Suppressor macrophage (primary cell): Measurements from ENCODE around the gene TMEM131.
A peak's percentile ranks its signal among the peaks of the same experiment; 100 is the strongest.

Source experiments
- DNase-seq, 4 experiments: peaks; one replicate each; pipeline ENCODE4 v3.0.0-alpha.2; 2020 to 2022

TMEM131 gene

DNA sequence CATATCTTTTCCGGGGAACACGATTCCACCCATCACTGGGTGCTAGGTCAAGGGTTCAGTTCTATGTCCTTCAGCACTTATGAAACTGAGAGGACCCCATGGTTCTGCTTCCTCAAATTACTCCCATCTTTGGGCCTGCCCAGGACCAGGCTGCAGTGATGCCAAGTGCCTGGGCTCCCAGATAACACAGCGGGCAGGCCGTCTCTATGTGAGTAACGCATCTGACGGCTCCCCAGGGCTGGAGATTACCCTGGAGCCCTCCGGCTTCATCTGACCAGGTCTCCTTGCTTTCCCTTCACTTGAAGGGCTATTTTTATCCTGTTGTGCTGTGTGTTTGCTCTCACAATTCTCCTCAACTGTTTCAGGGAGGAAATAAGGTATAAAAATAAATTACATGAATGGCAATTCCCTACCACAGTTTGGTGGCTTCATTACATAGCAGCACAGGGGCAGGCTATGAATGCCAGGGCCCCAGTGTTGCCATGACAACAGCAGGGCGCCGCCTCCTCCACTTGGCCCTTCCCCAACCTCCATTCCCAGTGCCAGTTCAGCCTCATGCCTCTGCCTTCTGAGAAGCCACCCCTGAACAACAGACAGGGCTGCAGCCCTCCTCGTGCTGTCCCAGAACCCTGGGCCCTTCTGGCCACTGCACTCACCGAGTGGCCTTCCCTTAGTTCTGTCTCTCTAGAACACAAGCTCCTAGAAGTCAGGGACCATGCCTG lies 25.4 kb upstream of the TMEM131 start:
- DNase-seq = no peak

DNA sequence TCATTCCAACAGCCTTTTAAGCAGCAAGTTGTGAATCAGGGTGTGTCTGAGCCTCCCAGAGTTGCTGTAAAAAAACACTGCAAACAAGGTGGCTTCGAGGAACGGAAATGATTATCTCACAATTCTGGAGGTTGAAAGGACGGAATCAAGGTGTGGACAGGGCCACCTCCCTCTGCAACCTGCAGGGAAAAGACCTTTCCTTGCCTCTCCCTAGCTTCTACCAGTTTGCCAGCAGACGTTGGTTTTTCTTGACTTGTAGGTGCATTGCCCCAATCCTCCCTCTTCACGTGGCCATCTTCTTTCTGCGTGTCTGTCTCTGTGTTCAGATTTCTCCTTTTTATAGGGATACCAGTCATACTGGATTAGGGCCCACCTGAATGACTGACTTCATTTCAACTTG lies 24.8 kb upstream of the TMEM131 start:
- no peak for DNase-seq

DNA sequence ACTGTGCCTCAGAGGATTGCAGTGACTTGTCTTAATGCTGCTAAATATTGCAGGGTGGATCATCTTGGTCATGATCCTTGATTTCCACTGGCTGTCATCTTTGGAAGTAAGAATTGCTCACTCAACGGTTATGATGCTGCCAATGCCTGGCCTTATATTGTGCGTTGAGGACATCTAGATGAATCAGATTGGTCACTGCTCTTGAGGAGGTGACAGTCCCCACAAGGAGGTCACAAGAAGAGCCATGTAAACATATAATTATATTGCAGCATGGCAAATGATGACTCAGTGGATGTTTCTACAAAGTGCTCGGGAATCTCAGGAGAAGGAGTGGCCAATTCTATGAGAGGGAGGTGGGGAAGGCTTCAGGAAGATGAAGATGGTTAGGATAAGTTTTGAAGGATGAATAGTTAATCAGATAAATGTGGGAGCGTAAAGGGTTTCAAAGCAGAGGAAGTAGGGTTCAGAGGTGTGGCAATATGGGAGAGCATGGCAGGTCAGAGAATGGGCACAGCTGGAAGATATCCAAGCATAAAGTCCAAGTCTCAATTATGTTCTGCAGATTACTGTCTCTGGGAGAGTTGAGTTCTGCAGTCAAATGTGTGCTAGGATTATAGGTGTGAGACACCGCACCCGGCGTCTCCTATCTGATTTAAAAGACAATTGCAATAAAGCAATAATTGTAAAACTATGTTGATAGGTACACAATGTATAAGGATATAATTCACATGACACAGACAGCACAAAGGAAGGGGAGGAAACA lies 21.3 kb upstream of the TMEM131 start:
- DNase-seq = peak; percentile 7 to 53 (median 22)

DNA sequence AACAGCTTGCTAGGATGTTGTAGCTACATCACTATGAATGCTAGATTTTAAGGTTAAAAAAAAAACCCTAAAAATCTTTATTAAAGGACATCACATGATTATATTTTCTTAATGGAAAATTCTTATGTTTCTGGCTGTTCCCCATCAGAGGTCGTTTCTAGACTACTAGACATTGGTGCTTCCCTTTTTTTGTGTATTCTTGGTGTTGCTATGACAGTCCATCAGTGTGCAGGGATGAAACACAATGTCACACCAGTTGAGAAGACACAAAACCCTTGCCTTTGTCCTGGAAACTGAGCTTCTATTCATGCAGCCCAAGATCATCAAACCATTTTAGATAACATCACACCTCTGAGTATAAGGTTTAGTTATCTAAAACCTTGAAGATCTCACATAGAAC lies 19.9 kb upstream of the TMEM131 start:
- DNase-seq = peak in 3 of 4 experiments; percentile 16 to 59 (median 55)

DNA sequence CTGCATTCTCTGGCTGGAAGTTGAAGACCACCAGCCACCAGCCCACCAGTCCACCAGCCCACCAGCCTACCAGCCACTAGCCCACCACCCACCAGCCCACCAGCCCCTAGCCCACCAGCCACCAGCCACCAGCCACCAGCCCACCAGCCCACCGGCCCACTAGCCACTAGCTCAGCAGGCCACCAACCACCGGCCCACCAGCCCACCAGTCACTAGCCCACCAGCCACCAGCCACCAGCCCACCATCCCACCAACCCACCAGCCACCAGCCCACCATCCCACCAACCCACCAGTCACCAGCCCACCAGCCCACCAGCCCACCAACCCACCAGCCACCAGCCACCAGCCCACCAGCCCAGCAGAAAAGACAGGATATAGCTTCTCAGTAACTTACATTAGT lies 18.6 kb upstream of the TMEM131 start:
- no peak for DNase-seq

DNA sequence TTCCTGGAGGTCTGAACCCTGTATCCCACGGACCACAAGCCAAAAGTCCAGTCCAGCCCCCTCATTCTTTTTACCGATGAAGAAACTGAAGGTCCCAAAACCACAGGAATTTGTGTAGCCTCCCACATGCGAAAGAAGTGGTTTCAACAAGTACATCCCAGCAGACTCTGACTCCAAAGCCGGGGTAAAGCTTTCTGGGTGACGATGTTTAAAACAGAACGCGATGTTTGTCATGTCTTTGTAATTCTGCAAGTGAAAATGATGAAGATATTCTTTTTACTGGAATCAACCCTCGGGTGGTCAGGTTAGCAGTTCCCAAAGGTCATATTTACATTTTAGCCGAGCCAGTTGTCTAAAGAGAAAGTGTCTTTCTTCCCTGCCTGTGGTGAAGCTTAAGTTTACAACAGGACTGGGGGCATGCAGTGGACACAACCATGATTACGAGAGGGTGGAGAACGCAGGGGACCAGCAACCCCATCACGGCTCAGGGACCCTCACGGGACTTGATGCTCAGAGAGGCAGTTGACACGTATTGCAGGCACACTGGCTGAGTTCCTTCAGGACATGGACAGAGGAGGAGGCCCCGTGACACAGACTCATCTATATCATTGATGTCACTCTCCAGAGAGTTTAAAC lies 17.8 kb upstream of the TMEM131 start:
- peak; percentile 38 to 69 (median 48) for DNase-seq

DNA sequence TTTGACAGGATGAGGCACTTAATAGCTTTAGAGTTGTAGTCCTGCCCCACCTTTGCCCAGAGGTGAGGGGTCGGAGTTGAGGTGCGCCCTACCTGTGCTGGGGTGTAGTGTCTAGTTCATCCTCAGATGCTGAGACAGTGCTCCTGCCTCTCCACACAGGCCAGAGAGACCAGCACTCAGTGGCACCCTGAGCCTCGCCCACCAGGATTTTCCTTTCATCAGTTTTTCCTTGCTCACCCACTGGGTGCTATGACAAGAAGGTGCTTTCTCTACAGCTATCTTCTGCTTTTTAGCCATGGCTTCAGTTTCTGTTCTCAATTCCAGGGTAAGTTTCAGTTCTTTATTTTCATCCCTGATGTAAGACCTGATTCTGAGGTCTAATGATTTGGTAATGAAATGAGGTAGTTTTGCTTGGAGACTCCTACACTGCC lies 16.8 kb upstream of the TMEM131 start:
- peak; percentile 83 to 97 (median 92) for DNase-seq

DNA sequence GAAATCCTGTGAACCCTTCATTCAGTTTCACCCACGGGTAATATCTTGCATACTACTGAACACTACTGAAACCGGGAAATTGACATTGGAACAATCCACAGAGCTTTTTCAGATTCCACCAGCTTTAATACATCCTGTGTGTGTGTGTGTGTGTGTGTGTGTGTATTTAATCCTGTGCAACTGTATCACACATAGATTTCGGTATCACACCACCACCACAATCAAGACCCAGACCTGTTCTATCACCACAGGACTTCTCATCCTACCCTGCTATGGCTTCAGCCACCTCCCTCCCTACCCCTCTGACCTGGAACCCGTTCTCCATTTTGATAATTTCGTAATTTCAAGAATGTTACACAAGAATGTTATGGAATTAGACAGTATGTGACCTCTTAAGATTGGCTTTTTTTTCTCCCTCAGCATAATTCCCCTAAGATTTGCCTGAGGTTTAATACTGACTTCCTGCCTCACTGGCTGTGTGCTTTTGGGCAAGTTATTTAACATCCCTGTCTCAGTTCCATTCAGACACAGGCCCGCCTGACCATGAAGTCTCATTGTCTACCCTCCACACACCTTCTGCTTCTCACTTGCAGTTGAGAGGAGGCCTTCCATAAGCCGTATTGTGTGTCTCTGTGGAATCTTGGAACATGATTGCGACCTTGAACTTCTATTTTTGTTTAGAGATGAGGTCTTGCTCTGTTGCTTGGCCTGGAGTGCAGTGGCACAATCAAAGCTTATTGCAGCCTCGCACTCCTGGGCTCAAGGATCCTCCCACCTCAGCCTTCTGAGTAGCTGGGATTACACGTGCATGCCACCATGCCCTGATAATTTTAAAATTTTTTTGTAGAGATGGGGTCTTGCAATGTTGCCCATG lies 14.4 kb upstream of the TMEM131 start:
- DNase-seq = peak; percentile 15 to 66 (median 44)

DNA sequence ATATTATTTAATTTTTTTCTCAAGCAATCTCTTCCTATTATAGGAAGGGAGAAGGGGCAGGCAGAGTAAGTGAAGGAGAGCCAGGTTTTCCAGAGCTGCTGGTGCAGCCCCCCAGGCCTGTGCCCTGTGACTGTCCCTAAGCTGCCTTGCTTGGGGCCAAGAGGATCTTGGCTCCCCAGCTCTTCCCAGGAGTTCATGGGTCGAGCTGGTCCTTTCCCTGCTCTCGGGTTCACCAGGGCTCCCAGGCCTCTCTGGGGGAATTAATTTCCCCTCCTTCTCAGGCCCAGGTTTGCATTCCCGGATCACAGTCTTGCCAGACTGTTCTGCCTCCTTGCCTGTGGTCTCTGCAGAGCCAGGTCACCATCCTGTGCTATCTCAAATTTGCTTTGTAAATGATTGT lies 12.7 kb upstream of the TMEM131 start:
- no peak for DNase-seq

DNA sequence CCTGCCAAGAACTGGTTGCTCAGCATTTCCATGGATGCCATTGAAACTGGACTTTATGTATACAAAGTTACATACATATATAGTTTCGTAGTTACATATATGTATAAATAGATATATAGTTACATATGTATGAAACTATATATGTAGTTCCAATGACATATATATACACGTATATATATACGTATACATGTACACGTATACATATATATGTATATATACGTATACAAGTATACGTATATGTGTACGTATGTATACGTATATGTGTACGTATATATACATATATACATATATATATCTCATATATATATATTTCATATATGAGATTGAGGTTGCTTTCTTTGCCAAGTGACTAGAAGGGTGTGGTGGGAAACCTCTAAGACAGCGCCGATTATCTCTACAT lies 10.6 kb upstream of the TMEM131 start:
- DNase-seq = no peak

DNA sequence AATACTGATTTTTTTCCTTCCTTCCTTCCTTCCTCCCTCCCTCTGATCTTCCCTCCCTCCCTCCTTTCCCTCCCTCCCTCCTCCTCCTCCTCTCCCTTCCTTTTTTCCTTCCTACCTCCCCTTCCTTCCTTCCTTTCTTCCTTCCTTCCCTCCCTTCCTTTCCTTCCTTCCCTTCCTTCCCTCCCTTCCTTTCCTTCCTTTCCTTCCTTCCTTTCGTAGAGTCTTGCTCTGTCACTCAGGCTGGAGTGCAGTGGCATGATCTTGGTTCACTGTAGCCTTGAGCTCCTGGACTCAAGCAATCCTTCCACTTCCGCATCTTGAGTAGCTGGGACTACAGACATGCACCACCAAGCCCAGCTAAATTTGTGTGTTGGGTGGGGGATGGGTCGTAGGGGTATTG lies 8.9 kb upstream of the TMEM131 start:
- DNase-seq = no peak

DNA sequence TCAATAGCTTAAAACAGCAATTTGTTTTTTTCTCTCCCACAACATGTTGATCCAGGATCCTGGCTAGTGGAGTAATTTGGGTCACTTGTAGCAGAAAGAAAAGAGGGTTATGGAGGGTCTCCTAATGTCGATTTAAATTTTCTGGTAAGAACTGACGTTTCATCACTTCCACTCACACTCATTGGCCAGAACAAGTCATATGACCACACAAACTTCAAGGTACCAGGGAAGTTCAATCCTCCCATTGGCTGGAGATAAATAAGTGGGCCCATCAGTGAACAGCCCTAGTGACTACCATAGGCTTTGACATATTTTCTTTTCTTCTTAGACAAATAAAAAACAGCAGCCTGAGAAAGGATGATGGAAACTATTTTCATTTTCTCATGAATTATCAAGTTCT lies 8.3 kb upstream of the TMEM131 start:
- DNase-seq = no peak

DNA sequence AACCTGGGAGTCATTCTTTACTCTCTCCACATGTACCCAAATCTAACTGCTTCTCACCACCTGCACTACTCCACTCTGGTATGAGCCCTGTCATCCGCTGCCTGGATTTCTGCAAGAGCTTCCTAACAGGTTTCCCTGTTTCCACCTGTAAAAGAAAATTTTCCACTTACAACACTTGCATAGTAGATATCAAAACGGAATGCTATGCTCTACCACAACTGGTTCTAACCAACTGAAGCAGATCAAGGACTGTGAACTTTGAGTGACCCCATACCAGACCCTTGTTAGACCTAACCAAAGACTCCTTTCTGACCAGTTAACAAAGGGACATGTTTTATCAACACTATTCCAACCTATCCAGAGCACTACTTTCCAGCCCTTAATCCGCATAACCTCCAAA lies 3.8 kb upstream of the TMEM131 start:
- DNase-seq = no peak

DNA sequence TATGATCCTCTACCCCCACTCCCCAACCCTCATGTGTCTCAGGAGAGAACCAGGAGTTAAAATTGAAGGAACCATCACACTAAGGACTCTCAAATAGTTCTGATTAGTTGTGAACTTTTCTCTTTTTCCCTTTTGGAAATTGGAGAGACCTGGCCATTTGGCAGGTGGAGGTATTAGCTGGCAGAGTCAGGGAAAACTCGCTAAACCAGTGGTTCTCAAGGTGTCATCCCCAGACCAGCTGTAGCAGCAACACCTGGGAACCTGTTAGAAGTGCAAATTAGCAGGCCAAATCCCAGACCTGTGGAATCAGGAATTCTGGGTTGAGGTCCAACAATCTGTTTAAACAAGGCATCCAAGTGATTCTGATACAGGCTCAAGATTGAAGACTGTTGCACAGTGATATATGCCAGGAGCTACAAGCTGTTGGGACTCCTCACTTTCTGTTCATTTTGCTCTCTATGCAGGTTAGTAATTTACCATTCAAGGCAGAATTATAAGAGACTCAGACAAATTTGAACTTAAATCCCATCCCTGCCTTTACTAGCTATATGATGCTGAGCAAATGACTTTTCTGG lies 2.8 kb upstream of the TMEM131 start:
- no peak for DNase-seq

DNA sequence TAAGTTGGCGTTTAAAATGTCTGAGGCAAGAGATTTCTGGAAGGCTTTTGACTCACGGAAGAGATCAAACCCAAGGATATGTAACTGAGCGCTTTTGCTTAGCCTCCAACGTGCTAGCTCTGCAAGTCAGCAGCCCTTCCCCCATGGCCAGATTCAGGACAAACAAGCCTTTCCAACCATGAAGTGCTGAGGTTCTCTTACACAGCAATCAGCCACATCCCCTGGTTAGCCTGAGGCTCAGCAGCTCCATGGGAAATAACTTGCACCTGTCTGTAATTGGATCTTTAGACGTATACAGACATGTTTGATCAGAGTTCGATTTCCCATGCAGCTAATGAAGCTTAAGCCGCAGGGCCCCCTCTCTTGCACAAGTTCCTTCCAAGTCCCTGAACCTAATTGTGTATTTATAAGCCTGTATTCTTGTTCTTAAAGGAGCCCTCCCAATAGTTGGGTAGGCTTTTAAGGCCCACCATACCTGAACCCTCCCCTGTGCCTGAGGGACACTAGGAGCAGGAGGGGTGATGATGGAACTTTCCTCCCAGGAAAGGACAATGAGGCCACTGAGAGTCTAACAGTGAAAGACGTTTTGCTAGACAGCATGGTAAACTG lies 2.1 kb upstream of the TMEM131 start:
- DNase-seq = no peak

DNA sequence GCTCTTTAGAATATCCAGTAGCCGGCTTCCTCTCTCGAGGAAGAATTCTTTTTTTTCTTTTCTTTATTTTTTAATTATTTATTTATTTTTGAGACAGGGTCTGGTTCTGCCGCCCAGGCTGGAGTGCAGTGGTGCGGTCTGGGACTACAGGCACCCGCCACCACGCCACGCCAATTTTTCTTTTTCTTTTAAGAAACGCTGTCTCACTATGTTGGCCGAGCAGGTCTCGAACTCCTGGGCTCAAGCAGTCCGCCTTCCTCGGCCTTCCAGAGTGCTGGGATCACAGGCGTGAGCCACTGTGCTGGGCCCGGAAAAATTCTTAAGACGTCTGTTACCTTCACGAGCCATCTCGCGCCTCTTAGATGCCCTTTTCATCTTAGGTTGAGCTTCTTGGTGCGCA lies 931 bp upstream of the TMEM131 start:
- DNase-seq = no peak

DNA sequence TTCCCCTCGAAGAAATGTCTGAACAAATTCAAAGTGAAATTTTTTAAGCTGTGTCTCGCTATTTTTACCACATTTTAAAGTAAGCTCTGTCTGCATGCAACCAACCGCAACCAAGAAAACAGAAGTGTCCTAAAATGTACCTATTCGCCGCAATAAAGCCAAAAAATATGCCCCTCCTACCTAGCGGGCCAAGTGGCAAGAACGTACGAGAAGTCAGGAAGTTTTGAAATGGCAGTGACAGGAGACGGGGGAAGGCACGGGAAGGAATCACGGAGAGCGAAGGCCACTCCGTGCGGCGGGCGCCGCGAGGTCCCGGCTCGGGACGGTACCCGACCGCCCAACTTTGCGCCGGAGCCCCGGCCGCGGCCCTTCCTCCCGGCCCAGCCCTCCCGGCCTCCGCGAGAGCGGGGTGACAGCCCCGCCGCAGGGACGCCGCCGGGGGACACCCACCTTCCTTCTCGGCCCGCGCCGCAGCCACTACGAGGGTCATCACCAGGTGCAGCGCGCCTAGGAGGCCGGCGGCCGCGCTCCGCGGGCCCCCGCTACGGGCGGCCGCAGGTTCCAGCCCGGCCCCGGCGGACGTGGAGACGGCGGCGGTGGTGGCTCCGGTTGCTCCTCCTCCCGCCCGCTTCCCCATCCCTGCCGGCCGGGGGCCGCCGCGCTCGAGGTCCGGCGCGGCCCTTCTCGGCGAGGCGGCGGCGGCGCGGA lies 568 bp downstream of the TMEM131 start:
- DNase-seq = peak; percentile 49 to 88 (median 64)

DNA sequence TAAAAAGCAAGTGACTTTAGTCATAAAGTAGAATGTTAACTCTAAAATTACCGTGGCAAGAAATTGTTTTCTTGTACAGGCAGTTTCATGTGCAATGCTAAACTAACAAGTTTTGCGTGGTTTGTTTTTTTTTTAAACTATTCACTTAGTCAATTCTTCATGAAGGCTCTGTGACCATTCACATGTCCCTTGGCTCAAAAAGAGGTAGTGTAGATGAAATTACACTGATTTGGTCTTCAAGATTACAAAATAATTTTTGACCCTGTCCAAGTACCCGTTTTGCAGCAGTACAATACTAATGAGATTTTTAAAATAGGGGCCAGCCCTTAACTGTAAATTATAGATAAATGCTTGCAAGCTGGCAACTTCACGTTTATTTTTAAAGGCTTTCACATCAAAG lies 1.3 kb downstream of the TMEM131 start:
- peak; percentile 10 to 67 (median 41) for DNase-seq

DNA sequence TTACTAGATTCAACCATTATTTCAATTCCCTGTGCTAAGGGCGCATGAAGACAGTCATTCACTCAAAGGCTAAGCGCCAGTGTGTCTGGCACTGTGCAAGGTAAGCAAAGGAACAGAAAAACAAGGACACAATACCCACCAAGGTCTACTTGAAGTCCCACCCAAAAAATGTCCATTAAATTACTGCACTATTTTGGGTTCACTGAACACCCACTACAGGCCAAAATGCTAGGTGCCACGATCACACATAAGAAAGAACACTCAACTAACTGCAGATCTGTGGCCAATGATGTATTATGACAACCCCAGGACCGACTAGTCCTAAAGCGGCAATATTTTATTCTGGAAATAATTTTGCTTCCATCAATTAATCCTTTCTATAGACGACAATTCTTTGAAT lies 1.8 kb downstream of the TMEM131 start:
- no peak for DNase-seq

DNA sequence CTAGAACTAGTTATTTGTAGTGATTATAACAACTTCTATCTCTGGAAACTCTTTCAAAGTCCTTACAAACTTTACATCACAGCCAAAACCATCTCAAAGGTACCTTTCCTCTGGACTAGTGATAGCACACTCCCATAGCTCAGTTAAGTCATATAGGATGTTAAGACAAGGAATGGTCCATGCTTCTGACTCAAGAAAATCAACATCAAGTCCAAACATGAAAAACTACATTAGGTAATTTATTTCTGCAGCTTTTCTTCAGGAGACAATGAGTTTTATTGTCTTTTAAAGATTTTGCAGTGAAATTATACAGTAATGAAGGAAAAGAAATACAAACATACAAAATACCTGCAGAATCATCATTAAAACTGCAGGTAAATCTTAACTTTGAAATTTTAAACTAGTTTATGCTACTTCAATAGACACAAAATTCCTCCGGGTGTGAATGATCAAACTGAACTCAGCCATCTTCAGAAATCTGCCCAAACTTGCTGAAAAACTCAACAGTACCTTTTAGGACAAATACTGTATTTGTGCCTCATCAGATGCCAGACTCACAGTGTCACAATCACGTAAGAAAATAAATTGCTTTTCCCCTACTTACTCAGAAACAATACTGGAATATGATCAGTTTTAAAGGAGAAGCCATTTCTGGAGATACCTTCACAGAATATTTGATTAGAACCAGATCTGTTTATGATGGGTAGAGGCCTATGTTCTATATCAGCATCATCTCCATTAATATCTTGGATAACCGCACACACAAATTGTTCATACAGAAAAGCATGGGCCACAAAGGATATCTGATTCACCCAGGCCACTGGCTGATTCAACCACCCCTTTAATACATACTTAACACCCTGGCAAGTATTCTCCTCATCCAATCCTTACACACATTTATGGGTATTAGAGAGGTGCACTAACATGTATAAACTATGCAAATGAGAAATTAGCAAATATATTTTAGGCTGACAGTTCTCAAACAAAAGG lies 2.6 kb downstream of the TMEM131 start:
- no peak for DNase-seq
